HepG2 (cell line): ENCODE results near the gene FRMD4A. TPM values are rescaled to one million over a fixed set of nuclear protein-coding genes. Genes with fewer than 3 reads are reported as not detected.

Experiments
- ATAC-seq: fragments of 200-7000 bp; cut with Tn5 transposase; 3 replicates; pipeline ENCODE4 v1.9.1; 2020; ENCODE audit warnings: mild to moderate bottlenecking, moderate library complexity
- BruUV-seq: library from RNA; stranded (reverse); fragments of 400-500 nt; replicated peaks from 2 replicates; lab custom pipeline; 2021; lab: Mats Ljungman, UMichigan
- CTCF ChIA-PET: fragments of 300-600 bp; formaldehyde crosslinking; extraction: SDS; loops from one replicate; lab custom pipeline; 2021; ENCODE audit warnings: low total read pairs, inconsistent platforms, low intra/inter-chr PET ratio; lab: Yijun Ruan, JAX
- POLR2A ChIA-PET: fragments of 350-600 bp; sonication (Branson Sonifier 250); formaldehyde crosslinking; loops from one replicate; lab custom pipeline; 2020; ENCODE audit warnings: antibody characterized with exemption, inconsistent platforms; lab: Yijun Ruan, JAX
- DNase-seq: peaks from one replicate; pipeline ENCODE4 v3.0.0-alpha.2; 2015; ENCODE audit warnings: low spot score
- FAIRE-seq: peaks from 3 replicates; lab custom pipeline; 2011; peaks lifted over from hg19 to GRCh38; lab: Jason Lieb, UNC
- H2AFZ ChIP-seq: one replicate; pipeline ENCODE4 v1.6.1; 2011; ENCODE audit warnings: low read length, inconsistent platforms
- H3K27ac ChIP-seq: fragments of 300-600 bp; 3 replicates; pipeline ENCODE4 v1.8.0; 2011; ENCODE audit warnings: mixed run types, mild to moderate bottlenecking, mixed read lengths, low read length, inconsistent platforms; ENCODE audit not compliant: insufficient read depth; ENCODE audit errors: extremely low read length
- H3K27me3 ChIP-seq, 2 experiments: fragments of 200-600 bp in 1 of 2; 2 replicates in 1 of 2; 3 replicates in 1 of 2; pipeline versions ENCODE4 v1.6.0 to v1.8.0; 2011; ENCODE audit warnings: low read length in 2 of 2, mild to moderate bottlenecking in 2 of 2, moderate library complexity in 2 of 2, inconsistent platforms in 1 of 2; ENCODE audit not compliant: insufficient read depth in 2 of 2, control insufficient read depth in 1 of 2
- H3K36me3 ChIP-seq, 2 experiments: fragments of 200-600 bp in 1 of 2; replicated peaks in 1 of 2; 2 replicates in 1 of 2; 3 replicates in 1 of 2; pipeline versions ENCODE4 v1.5.1 to v1.8.0; 2011; ENCODE audit warnings: low read length in 2 of 2, inconsistent platforms in 1 of 2; ENCODE audit not compliant: insufficient read depth in 2 of 2, control insufficient read depth in 1 of 2
- H3K4me1 ChIP-seq: 2 replicates; pipeline ENCODE4 v1.5.1; 2012; ENCODE audit warnings: low read length, inconsistent platforms; ENCODE audit not compliant: insufficient read depth
- H3K4me2 ChIP-seq: 2 replicates; pipeline ENCODE4 v1.6.0; 2011; ENCODE audit warnings: low read depth, low read length, inconsistent platforms
- H3K4me3 ChIP-seq, 3 experiments: fragments of 200-600 bp in 1 of 3; sonication (generic), shearing (Covaris generic) in 1 of 3; replicated peaks in 1 of 3; 2 replicates each; pipeline ENCODE4 v1.5.1; 2011 to 2016; ENCODE audit warnings: low read length in 3 of 3, inconsistent platforms in 2 of 3, low read depth in 2 of 3, mild to moderate bottlenecking in 2 of 3, control low read depth in 1 of 3, mixed read lengths in 1 of 3; ENCODE audit not compliant: insufficient read depth in 1 of 3
- H3K79me2 ChIP-seq: one replicate; pipeline ENCODE4 v1.6.1; 2011; ENCODE audit warnings: low read length, inconsistent platforms; ENCODE audit not compliant: insufficient read depth
- H3K9ac ChIP-seq: 2 replicates; pipeline ENCODE4 v1.6.0; 2011; ENCODE audit warnings: mild to moderate bottlenecking, low read depth, low read length, inconsistent platforms; ENCODE audit not compliant: insufficient read depth
- H3K9me3 ChIP-seq: 2 replicates; pipeline ENCODE4 v1.5.1; 2012; ENCODE audit warnings: mild to moderate bottlenecking, low read length
- H4K20me1 ChIP-seq: 2 replicates; pipeline ENCODE4 v1.6.0; 2011; ENCODE audit warnings: inconsistent platforms, mild to moderate bottlenecking, low read length, moderate library complexity; ENCODE audit not compliant: insufficient read depth
- ATF2 ChIP-seq: sonication (generic); formaldehyde crosslinking; IDR thresholded peaks from 2 replicates; pipeline ENCODE4 v1.4.0; 2020; ENCODE audit warnings: missing genetic modification reagents
- ATF7-NPFF ChIP-seq: sonication (generic); formaldehyde crosslinking; IDR thresholded peaks from 2 replicates; pipeline ENCODE4 v1.8.1; 2023; ENCODE audit warnings: mild to moderate bottlenecking, low read depth, missing genetic modification reagents, moderate library complexity
- DMTF1 ChIP-seq: sonication (generic); formaldehyde crosslinking; IDR thresholded peaks from 2 replicates; pipeline ENCODE4 v1.4.0; 2020; ENCODE audit warnings: mild to moderate bottlenecking, missing genetic modification reagents
- KMT2A ChIP-seq: sonication (generic); formaldehyde crosslinking; IDR thresholded peaks from 2 replicates; pipeline ENCODE4 v1.4.0; 2020; ENCODE audit warnings: missing genetic modification reagents
- MED8 ChIP-seq: sonication (generic); formaldehyde crosslinking; IDR thresholded peaks from 2 replicates; pipeline ENCODE4 v1.8.1; 2023; ENCODE audit warnings: mild to moderate bottlenecking, missing genetic modification reagents; ENCODE audit not compliant: insufficient replicate concordance
- MTF2 ChIP-seq: sonication (generic); formaldehyde crosslinking; IDR thresholded peaks from 2 replicates; pipeline ENCODE4 v1.5.0; 2020; ENCODE audit warnings: missing genetic modification reagents, borderline replicate concordance
- MYPOP ChIP-seq: sonication (generic); formaldehyde crosslinking; IDR thresholded peaks from 2 replicates; pipeline ENCODE4 v1.8.1; 2023; ENCODE audit warnings: mild to moderate bottlenecking, moderate library complexity, missing genetic modification reagents
- NR0B2 ChIP-seq: sonication (generic); formaldehyde crosslinking; IDR thresholded peaks from 2 replicates; pipeline ENCODE4 v1.4.0; 2020; ENCODE audit warnings: mild to moderate bottlenecking, missing genetic modification reagents
- POLR2AphosphoS5 ChIP-seq: IDR thresholded peaks from 2 replicates; pipeline ENCODE4 v1.6.1; 2012; ENCODE audit warnings: low read depth, low read length
- RXRA ChIP-seq: sonication (generic); formaldehyde crosslinking; IDR thresholded peaks from 2 replicates; pipeline ENCODE4 v1.5.1; 2020; ENCODE audit warnings: missing genetic modification reagents
- SMAD3 ChIP-seq: sonication (generic); formaldehyde crosslinking; IDR thresholded peaks from 2 replicates; pipeline ENCODE4 v1.4.0; 2020; ENCODE audit warnings: missing genetic modification reagents
- TAF15 ChIP-seq: fragments of 200-400 bp; formaldehyde crosslinking; IDR thresholded peaks from one replicate; pipeline ENCODE4 v1.6.1; 2018; ENCODE audit warnings: mild to moderate bottlenecking, low read depth, low read length; ENCODE audit not compliant: poor library complexity, severe bottlenecking
- TBL1XR1 ChIP-seq: fragments of 150-350 bp; IDR thresholded peaks from 2 replicates; pipeline ENCODE4 v1.6.1; 2014; ENCODE audit warnings: borderline replicate concordance, low read length; ENCODE audit not compliant: partially characterized antibody
- XRCC5 ChIP-seq: fragments of 200-400 bp; formaldehyde crosslinking; optimal IDR thresholded peaks from 2 replicates; pipeline ENCODE3; 2017; ENCODE audit warnings: mild to moderate bottlenecking, low read length
- ZBTB8A ChIP-seq: sonication (generic); formaldehyde crosslinking; IDR thresholded peaks from 2 replicates; pipeline ENCODE4 v1.4.0; 2020; ENCODE audit warnings: mild to moderate bottlenecking, low read depth, missing genetic modification reagents, borderline replicate concordance
- ZNF552 ChIP-seq: sonication (generic); formaldehyde crosslinking; IDR thresholded peaks from 2 replicates; pipeline ENCODE4 v1.9.0; 2022; ENCODE audit warnings: missing genetic modification reagents, mild to moderate bottlenecking, borderline replicate concordance
- ZNF776 ChIP-seq: sonication (generic); formaldehyde crosslinking; IDR thresholded peaks from 2 replicates; pipeline ENCODE4 v1.4.0; 2020; ENCODE audit warnings: mild to moderate bottlenecking, missing genetic modification reagents
- WGBS: methylation state at CpG from one replicate; pipeline ENCODE4 v1.1.6; 2017; ENCODE audit warnings: low lambda C conversion rate; 5-methylcytosine and 5-hydroxymethylcytosine counted together
- in situ Hi-C: cut with HindIII; loops from 2 replicates; pipeline ENCODE4 v1.10.0; 2017; ENCODE audit warnings: low pct_unique_long_range_greater_than_20kb; ENCODE audit not compliant: extremely low pct_ligation_motif_present
- intact Hi-C: fragments of 100-400 bp; cut with micrococcal nuclease; formaldehyde crosslinking; loops from one replicate; pipeline ENCODE4 v1.10.0; 2022; ENCODE audit not compliant: unreplicated experiment
- polyA plus RNA-seq, 8 experiments: library from polyadenylated mRNA; depleted of rRNA in 3 of 8; stranded (reverse) in 7 of 8; unstranded in 1 of 8; fragments of >200 nt; fragmentation: Illumina TruSeq in 4 of 8; extraction: Trizol in 4 of 8; gene quantifications; 2 replicates each; pipeline versions ENCODE4 v1.2.1 to v1.2.3, GENCODE V29; 2011 to 2016; ENCODE audit warnings: low read depth in 4 of 8, missing spikeins in 1 of 8, mixed read lengths in 1 of 8; ENCODE audit not compliant: insufficient read depth in 1 of 8
- total RNA-seq, 5 experiments: library from RNA; depleted of rRNA; stranded (reverse); fragments of >200 nt; fragmentation: Illumina TruSeq; extraction: Trizol; gene quantifications; 2 replicates each; pipeline ENCODE4 v1.2.3, GENCODE V29; 2016; ENCODE audit warnings: low read depth in 1 of 5

The FRMD4A gene
- total and polyA plus RNA-seq, 2 of the 13 experiments (the other 11 are each of a cell fraction or from before 2014, with no cell fraction given) = 0.09 to 0.26 TPM

GRCh38 chr10:14299556-14299955 is 31.2 kb downstream of the FRMD4A start (continued):
- TF ChIP-seq DMTF1 (CRISPR knock-in tag) (no peak), MYPOP (CRISPR knock-in tag) (no peak), MTF2 (no peak), KMT2A (no peak), TAF15 (no peak), ATF2 (no peak)

- DNase-seq (no peak), ATAC-seq (peak; percentile 78), FAIRE-seq (no peak)
- POLR2A ChIA-PET = no interaction called here
- Histone ChIP-seq H2AFZ (no peak overlapping the region), H3K36me3 (no peaks in the 10 kb centered on the region), H3K9ac (no peak overlapping the region), H4K20me1 (no peaks in the 10 kb centered on the region), H3K4me3 (no peak overlapping the region), H3K4me1 (no peaks in the 10 kb centered on the region), H3K4me2 (no peak overlapping the region), H3K27me3 (no peaks in the 10 kb centered on the region), H3K27ac (no peak overlapping the region), H3K79me2 (no peaks in the 10 kb centered on the region), H3K9me3 (peaks cover 7% of the 10 kb centered on the region; the same call in 1 of the 2 replicates)
- in situ Hi-C loops = no loop called here
- no TSS peak for BruUV-seq
- CTCF ChIA-PET = no interaction called here
- intact Hi-C loops = no loop called here
- WGBS = 39% methylated on average over 9 of the region's 9 CpGs
- no peak for TF ChIP-seq RXRA (CRISPR knock-in tag)
- TF ChIP-seq ZBTB8A (CRISPR knock-in tag) = no peak
- no peak for TF ChIP-seq XRCC5
- no peak for TF ChIP-seq ATF7-NPFF
- no peak for TF ChIP-seq TBL1XR1
- TF ChIP-seq SMAD3 (CRISPR knock-in tag) = no peak
- no peak for TF ChIP-seq NR0B2 (CRISPR knock-in tag)
- no peak for TF ChIP-seq ZNF776 (CRISPR knock-in tag)
- TF ChIP-seq POLR2AphosphoS5 = no peak
- no peak for TF ChIP-seq ZNF552 (CRISPR knock-in tag)
- TF ChIP-seq MED8 = no peak
Measured at GRCh38 chr10:14296065-14296709, 34.5 kb downstream of the FRMD4A start.
